Measurements from ENCODE around the gene RAB3D.
A peak's percentile ranks its signal among the peaks of the same experiment; 100 is the strongest.
"Not testable (repeated sequence)": the region's sequence is repeated elsewhere in the genome, so short reads cannot be mapped to it uniquely, and the experiment has no call there.

The RAB3D gene, protein sequence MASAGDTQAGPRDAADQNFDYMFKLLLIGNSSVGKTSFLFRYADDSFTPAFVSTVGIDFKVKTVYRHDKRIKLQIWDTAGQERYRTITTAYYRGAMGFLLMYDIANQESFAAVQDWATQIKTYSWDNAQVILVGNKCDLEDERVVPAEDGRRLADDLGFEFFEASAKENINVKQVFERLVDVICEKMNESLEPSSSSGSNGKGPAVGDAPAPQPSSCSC

DNA sequence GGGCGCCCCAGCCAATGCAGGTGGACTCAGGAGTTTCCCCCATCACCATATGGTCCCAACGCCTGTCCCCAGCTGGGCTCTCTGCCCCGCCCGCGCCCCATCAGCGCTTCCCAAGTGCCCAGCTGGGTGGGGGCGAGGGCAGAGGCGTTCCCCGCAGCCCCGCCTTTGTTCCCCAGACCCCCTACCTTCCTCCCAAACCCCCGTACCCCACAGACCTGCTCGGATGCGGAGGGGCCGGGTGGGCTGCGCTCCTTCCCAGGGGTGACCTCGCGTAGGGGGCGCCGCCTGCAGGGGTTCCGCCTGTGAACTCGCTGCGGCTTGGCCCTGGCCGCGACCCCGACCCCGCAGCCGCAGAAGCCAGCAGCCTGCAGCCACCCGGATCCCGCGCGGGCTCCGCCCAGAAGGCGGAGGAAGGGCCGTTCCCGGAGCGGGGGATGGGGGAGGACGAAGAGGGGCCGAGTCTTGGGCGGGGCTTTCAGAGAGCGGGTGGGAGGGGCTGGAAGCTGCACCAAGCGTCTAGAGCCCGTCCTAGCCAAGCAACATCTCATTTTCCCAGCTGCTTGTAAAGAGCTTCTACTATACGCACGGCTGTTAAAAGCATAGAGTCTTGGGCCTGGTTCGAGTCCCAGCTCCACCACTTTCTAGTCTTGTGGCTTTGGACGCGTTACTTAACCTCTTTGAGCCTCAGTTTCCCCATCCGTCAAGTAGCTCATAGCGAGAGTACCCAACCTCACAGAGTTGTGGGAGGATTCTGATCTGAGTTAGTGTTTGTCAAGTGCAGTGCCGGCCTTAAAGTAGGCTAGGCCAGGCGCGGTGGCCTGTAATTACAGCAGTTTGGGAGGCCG is at the start of gene RAB3D:
TSS of gene RAB3D (minus strand) at position 404 of the 845 bp plus-strand sequence. CDS start 2,258 bp downstream, outside the sequence.
- peak; percentile 56 for DNase-seq

DNA sequence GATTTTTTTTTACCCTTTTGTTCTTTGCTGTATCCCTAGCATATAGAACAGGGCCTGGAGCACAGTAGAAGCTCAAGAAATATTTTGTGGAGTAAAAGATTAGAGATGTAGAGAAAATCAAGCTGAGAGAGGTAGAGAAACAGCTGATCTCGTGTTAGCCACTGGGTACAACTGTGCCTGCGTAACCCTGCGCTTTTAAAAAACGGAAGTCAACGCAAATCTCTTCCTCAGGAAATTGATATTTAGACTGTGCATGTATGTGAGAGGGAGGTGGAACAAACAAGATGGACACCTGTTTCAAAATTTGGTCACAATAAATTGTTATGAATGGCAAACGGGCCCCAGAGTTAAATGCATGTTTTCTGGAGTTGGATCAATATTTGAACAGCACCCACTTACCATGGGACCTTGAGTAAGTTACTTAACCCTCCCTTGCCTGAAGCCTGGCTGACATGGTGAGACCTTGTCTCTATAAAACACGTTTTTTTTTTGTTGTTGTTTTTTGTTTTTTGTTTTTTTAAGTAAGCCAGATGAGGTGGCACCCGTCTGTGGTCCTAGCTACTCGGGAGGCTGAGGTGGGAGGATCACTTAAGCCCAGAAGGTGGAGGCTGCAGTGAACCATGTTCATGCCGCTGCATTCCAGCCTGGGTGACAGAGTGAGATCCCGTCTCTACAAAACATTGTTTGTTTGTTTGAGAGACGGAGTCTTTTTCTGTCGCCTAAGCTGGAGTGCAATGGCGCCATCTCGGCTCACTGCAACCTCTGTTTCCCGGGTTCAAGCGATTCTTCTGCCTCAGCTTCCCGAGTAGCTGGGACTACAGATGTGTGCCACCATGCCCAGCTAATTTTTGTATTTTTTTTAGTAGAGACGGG is 47.9 kb upstream of the RAB3D start:
- no peak for DNase-seq

DNA sequence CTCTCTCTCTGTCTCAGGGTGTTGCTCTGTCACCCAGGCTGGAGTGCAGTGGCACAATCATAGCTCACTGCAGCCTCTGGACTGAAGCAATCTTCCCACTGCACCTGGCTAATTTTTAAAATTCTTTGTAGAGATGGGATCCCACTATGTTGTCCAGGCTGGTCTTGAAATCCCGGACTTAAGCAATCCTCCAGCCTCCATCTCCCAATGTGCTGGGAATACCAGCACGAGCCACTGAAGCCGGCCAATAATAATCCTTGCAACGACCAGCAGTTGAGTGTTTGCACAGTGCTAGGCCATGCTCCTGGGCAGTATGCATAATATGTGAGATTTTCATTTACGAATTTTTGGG is 45.3 kb upstream of the RAB3D start:
- no peak for DNase-seq

DNA sequence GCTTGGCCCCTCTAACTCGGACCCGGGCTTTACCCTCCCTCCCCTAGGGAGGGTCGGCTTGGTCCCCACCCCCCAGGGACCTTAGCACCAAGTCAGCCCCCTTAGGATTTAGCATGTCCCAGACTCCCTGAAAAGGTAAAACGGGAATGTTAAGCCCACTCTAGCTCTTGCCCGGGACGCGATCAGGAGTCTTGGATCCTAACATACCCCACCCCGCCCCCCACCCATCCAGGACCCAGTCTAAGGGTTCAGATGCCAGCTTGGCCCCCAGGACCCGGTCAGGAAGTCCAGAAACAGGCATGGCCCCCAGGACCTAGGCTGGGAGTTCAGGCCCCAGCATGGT is 44.2 kb upstream of the RAB3D start:
- DNase-seq = no peak

DNA sequence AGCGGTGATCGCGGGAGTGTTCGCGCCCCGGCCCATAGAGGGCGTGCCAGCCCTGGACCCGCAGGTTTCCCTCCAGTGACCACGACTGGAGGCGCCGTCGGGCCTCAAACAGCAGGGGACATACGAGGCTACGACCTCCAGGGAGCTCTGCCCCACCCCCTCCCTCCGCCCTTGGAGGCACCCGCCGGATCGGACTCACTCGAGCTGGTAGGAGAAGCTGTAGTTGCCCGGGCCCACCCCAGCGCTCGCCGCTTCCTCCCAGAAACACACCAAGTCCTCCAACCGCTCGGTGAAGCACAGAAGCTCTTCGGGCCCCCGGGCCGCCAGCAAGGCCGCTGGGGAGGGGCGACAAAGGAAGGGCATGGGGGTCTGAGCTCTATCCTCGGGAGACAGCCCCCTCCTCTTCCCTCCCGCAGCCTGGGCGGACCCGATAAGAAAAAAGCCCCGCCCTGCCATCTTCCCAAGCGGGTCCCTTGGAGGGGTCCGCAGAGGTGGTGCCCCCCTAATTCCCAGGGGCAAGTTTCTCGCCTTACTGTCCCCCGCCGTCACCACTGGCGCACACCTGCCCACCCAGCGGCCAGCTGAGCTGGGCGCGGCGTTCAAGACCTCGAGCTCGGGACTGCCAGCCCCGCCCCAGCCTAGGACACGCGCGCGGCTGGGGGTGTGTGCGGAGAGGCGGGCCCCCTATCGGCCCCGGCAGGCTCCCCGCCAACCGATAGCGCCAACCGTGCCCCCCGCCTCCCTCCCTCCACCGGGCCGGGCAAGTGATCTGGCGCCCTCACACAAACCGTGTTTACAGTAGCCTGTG is 43.6 kb upstream of the RAB3D start:
- peak; percentile 20 for DNase-seq

DNA sequence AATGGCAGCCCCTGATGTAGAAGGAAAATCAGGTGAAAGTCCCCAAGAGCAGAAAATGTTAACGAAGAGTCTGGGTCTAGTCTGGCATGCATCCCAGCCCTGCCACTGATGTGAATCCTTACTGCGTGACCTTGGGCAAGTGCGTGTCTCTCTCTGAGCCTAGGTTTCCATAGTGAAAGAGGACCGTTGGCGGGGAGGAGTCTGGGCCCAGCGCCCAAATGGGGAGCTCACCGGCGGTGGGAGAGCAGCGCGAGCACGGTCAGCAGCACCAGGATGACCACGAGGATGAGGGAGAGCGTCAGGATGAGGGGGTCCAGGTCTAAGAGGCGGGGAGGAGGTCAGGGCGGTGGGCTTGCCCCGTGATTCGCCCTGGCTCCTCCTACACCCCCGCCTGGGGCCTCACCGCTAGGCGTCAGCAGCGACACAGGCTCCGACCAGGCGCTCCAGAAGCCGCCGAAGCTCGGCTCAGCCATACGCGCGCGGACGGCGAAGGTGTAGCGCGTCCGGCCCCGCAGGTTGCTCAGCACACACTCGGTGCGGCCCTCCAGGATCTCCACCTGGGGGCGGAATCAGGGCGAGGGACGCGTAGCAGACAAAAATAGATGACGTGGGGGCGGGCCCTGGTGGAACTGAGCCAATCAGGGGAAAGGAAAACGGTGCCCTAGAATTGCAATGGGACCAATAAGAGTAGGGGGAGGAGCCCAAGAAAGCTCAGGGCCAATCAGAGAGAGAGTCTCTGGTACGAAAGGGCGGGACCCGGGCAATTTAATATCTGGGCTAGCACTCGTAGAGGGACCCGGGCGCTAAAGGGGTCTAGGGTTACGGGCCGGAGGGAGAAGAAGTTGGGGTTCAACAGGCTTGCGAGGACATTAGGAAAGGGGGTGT is 41.4 kb upstream of the RAB3D start:
- DNase-seq = peak; percentile 93

DNA sequence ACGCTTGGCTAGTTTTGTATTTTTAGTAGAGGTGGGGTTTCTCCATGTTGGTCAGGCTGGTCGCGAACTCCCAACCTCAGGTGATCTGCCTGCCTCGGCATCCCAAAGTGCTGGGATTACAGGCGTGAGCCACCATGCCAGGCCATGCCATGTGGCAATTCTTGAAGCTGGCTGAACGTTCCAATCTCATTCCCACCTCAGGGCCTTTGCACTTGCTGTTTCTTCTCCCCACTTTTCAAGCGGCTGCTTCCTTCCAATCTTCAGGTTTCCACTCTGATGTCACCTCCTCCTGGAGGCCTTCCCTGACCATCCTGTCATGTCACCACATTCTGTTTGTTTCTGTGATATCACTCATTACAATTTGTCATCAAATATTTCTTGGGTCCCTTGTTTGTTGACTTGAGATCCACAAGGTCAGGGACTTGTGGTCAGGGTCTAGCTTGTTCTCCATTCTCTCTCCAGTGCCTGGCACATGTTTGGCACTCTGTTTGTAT is 40.4 kb upstream of the RAB3D start:
- no peak for DNase-seq

DNA sequence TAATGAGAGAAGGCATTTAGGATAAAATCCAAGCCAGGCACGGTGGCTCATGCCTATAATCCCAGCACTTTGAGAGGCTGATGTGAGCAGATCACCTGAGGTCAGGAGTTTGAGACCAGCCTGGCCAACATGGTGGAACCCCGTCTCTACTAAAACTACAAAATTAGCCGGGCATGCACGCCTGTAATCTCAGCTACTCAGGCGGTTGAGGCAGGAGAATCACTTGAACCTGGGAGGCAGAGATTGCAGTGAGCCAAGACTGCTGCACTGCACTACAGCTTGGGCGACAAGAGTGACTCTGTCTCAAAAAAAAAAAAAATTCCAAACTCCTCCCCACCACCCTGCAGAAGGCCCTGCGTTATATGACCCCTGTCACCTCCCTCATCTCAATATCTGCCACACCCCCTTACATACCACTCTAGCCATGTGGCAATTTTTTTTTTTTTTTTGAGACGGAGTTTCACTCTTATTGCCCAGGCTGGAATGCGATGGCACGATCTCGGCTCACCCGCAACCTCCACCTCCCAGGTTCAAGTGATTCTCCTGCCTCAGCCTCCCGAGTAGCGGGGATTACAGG is 39.9 kb upstream of the RAB3D start:
- not testable (repeated sequence) for DNase-seq

DNA sequence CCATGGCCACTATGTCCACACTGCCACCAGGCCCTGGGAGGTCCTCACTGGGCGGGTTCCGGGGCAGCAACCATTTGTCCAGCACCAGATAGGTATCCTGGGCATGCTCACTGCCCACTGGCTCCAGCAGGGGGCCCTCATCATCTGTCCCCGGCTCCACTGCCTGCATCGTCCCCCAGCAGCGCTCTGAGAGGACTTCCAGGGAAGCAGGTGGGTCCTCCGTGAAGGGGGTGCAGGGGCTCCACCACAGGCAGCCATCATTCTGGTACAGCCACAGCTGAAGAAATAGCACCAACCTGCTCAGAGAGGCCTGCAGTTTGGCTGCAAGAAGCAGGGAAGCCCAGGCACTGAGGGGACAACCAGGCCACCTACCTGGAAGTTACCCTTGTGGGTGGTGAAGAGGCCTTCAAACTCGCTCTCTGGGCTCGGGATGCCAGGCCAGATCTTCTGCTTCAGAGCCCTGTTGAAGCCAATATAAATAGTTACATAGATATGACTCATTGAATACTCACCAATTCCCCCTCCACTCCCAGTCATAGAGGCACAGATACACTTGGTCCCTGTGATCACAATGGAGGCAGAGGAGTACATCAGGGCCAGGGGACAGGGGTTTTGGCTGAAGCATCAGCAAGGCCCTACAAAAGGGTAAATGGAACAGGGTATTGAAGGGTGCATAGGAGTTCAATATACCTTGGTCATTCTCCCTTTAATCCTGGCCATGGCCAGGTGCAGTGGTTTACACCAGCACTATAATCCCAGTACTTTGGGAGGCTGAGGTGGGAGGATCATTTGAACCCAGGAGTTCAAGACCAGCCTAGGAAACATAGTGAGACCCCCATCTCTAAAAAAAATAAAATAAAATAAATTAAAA is 39.1 kb upstream of the RAB3D start:
- peak; percentile 29 for DNase-seq

DNA sequence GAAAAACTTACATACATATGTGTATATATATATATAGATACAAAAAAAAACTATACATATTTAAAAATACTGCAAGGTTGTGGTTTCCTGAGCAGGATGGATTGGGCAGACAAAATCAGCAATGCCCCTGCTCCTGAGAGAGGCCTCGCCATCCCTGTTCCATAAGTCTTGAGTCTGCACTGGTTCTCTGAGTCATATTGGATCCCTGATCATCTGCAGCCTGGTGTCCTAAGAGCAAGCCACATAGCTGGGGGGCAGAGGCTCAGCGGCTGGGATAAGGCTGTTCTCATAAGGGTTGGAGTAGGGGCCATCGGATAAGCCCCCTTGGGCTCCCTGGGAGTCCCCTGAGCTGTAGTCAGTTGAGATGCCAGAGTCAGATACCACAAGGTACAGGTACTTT is 38.3 kb upstream of the RAB3D start:
- DNase-seq = no peak

DNA sequence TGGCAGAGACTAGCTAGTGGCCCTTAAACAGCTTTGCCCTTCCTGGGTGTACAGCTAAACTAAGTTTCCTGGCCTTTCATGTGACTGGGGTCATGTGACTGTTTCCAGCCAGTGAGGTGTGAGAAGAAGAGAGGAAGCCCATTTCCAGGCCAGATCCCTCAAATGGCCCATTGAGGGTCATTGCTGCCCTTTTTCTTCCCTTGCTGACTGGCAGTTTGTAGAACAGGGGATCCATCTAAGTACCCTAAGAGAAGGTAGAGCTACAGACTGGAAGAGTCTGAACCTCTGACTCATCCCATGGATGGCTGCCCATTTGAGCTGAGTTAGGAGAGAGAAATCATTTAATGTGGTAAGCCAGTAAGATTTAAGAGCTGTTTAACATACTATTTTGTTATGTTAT is 37.8 kb upstream of the RAB3D start:
- DNase-seq = peak; percentile 23

DNA sequence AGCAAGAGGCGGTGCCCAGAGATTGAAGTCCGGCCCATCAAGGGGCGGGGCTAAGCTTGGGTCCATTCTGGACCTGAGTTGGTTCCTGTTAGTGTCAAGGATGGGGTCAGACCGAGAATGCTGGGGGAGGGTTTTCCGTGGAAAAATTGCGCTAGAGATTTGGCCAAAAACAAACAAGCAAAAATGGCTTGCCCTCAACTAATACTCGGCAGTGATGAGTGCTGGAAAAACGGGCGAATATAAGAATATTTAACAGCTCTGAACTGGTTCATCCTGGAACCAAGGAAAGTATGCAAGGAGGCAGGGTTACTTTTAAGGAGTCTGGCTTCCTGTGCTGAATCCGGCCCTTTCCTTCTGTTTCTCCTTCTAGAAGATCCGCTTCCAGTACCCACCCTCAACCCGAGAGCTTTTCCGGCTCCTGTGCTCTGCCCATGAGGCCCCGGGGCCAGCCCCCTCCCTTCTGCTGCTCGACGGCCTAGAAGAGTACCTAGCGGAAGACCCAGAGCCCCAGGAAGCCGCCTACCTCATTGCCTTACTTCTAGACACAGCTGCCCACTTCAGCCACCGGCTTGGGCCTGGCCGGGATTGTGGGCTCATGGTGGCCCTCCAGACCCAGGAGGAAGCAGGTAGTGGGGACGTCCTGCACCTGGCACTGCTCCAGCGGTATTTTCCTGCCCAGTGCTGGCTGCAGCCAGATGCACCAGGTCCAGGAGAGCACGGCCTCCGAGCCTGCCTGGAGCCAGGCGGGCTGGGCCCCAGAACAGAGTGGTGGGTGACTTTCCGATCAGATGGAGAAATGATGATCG is 35.9 kb upstream of the RAB3D start:
- DNase-seq = no peak

DNA sequence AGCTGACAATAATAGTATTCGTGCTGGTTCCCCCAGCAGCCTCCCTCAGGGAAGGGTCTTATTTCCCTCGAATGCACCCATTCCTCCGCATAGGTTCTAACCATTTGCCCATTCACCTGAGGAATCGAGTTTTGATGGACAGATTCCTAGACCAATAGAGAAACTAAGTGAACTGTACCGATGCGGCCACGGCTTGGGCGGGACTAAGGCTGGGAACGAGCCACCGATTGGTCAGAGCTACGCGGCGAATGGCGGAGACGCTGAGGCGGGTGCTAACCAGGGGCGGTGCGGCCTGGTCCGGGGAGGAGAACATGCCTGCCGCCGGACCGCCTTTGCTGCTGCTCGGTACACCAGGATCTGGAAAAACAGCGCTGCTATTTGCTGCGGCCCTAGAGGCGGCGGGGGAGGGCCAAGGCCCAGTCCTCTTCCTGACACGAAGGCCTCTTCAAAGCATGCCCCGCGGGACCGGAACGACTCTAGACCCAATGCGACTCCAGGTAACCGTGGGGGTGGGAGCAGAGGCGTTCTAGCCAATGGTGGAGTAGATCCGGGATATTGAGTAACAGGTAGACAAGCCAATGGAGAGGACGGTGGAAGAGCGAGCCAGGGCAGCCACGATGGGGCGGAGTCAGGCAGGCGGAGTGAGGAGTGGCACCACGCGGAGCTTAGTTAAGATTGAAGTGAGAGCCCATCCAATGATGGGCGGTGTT is 35.1 kb upstream of the RAB3D start, which contains the start of gene SWSAP1:
TSS of gene SWSAP1 (plus strand) at position 234 of the 710 bp plus-strand sequence. CDS start at position 249, 15 bp downstream.
- DNase-seq = peak; percentile 93

DNA sequence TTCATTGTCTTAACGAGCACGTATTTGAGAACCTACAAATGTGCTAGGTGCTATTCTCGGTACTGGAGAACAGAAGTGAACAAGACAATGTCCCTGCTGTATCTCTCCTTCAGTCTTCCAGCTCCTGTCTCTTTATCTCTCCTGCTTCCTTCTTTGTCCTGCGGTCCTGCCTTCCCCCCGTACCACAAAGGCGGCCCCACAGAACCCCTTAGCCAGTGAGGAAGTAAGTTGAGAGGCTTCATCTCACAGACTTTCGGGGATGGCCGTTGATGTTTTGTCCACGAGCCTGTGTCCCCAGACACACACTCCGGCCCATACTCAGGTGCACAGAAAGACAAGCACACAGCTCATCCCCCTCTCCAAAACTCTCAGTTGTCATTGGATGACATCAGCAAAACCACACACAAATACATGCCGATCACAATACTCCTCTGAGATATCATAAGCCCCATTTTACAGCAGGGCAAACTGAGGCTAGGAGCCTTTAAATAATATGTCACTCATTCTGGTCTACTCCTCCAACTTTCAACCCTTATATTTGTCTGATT is 34.5 kb upstream of the RAB3D start:
- DNase-seq = no peak

DNA sequence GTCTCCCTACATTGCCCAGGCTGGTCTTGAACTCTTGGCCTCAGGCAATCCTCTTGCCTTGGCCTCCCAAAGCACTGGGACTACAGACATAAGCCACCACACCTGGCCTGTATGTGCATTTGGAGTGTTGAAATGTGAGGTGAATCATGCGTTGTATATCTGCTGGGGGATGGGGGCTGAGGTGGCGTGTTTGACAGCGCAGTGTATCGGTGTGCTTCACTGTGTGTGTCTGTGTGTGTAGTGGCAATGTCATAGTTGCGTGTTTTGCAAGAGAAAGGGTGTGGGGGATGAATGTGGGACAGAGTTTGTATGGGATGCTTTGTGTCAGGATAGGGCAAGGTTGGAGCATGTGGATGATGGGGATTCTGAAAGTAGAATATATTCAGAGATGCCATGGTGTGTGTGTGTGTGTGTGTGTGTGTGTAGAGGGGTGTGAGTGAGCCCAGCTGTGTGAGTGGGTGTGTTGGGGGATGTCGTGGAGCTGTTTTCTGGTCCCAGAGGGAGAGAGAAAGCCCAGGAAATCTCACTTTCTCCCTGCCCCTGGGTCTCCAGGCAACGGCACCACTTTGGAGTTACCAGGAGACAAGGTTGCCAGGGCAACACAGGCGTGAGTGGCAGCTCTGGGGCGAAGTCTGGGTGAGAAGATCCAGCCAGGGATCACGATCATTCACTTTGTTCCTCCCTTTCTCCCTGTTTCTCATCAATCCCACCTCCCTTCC is 33.9 kb upstream of the RAB3D start:
- no peak for DNase-seq

DNA sequence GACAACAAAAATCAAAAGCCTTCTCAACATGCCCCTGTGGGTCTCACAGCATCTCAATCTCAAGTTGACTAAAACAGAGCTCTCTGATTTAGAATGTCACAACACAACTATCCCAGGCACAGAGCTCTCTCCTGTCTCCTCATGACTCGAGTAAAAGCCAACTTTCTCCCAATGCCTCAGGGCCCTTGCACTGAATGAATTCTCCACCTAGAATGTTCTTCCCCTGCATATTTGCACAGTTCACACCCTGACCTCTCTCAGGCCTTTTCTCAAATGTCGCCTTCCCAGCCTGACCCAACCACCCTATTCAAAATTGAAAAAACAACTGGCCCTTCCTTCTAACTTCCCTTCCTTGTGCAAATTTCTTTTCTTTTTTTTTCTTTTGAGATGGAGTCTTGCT is 31.3 kb upstream of the RAB3D start:
- no peak for DNase-seq

DNA sequence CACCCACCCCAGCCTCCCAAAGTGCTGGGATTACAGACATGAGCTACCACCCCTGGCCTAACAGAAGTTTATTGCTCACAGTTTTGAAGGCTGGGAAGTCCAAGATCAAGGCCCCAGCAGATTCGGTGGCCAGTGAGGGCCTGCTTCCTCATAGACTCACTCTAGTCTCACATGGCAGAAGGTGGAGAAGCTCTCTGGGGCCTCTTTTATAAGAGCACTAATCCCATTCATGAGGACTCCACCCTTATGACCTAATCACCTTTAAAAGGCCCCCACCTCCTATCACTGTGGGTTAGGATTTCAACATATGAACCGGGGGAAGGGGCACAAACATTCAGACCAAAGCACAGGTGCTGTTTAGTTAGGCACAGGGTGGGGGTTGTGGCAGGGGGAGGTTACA is 28.1 kb upstream of the RAB3D start:
- DNase-seq = no peak

All from T1000 (cell line).